Parathyroid adenoma (tissue), 2 donors: ENCODE data around the gene IFT43.

Experiments used
- H2AFZ ChIP-seq: fragments of 300-600 bp; sonication (generic); one replicate; pipeline ENCODE4 v1.7.0; 2017; ENCODE audit warnings: antibody characterized with exemption, mild to moderate bottlenecking
- H3K27ac ChIP-seq: fragments of 300-600 bp; sonication (generic); one replicate; pipeline ENCODE4 v1.7.0; 2017
- H3K27me3 ChIP-seq: fragments of 300-600 bp; sonication (generic); one replicate; pipeline ENCODE4 v1.7.0; 2017; ENCODE audit warnings: low read length; ENCODE audit not compliant: control insufficient read depth, insufficient read depth
- H3K36me3 ChIP-seq: fragments of 300-600 bp; sonication (generic); one replicate; pipeline ENCODE4 v1.7.0; 2017; ENCODE audit warnings: low read length; ENCODE audit not compliant: control insufficient read depth, insufficient read depth
- H3K4me1 ChIP-seq: fragments of 300-600 bp; sonication (generic); one replicate; pipeline ENCODE4 v1.7.0; 2017; ENCODE audit warnings: control low read depth
- H3K4me2 ChIP-seq: fragments of 300-600 bp; sonication (generic); one replicate; pipeline ENCODE4 v1.7.0; 2017; ENCODE audit warnings: low read length
- H3K4me3 ChIP-seq: fragments of 300-600 bp; sonication (generic); one replicate; pipeline ENCODE4 v1.7.0; 2017; ENCODE audit warnings: low read depth, low read length
- H3K79me2 ChIP-seq: fragments of 300-600 bp; sonication (generic); one replicate; pipeline ENCODE4 v1.7.0; 2017; ENCODE audit warnings: control low read depth
- H3K9ac ChIP-seq: fragments of 300-600 bp; sonication (generic); one replicate; pipeline ENCODE4 v1.7.0; 2017; ENCODE audit warnings: mild to moderate bottlenecking
- H3K9me3 ChIP-seq: fragments of 300-600 bp; sonication (generic); one replicate; pipeline ENCODE4 v1.7.0; 2017; ENCODE audit warnings: low read length; ENCODE audit not compliant: control insufficient read depth
- CTCF ChIP-seq: fragments of 300-600 bp; sonication (generic); IDR thresholded peaks from one replicate; pipeline ENCODE4 v1.7.0; 2017; ENCODE audit warnings: antibody characterized with exemption, mild to moderate bottlenecking
- donor health status: primary hyperparathyroidism.

IFT43 gene

DNA sequence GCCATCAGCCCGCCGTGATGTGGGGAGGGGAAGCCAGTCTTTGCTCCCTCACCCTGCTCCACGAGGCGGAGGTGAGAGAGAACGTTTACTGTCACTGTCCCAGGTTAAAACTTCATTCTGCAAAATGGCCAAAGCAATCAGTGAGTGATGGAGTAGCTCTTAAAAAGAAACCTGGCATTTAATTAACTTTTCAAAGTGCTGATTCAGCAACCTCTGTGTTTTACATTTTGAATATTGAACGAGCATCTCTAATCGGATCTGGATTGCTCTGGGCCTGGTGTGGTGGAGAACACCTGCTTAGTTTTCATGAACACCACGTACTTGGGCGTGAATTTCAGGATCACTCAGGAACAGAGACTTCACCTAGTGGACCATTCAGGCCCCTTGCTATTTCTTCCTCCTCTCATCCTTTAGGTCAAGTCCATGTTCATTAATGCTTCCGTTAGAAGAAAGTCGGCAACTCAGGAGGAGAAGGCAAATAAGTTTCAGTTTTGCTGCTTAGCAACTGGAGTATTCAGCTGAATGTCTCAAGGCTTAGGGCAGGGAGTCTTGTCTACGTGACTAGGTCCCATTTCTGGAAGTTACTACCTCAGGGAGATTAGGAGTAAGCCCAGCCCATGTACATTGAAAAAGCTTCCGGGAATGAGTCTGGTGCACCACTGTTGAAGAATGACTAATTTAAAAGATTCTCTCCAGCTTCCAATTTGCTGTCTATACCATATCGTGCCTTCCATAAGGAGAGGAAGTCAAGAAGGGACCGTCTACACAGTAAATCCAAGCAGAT lies 68.2 kb downstream of the IFT43 start:
- H3K9ac ChIP-seq = no peak overlapping the region
- no peak overlapping the region for H2AFZ ChIP-seq
- peaks cover 12% of the 10 kb centered on the region for H3K79me2 ChIP-seq
- H3K4me1 ChIP-seq = no peaks in the 10 kb centered on the region
- no peak for TF ChIP-seq CTCF
- H3K27ac ChIP-seq = no peak overlapping the region
- H3K36me3 ChIP-seq = no peaks in the 10 kb centered on the region
- H3K27me3 ChIP-seq = no peaks in the 10 kb centered on the region
- H3K4me3 ChIP-seq = no peak overlapping the region
- H3K9me3 ChIP-seq = no peaks in the 10 kb centered on the region
- H3K4me2 ChIP-seq = no peak overlapping the region

- no peak for TF ChIP-seq CTCF
Measured at GRCh38 chr14:76055330-76055729, 69.8 kb downstream of the IFT43 start.

GRCh38 chr14:76056128-76056527 lies 70.6 kb downstream of the IFT43 start:
- Histone ChIP-seq H3K4me2 (no peak overlapping the region), H3K9ac (no peak overlapping the region), H3K4me1 (no peaks in the 10 kb centered on the region), H3K27me3 (no peaks in the 10 kb centered on the region), H2AFZ (no peak overlapping the region), H3K79me2 (peaks cover 9% of the 10 kb centered on the region), H3K36me3 (no peaks in the 10 kb centered on the region), H3K4me3 (no peak overlapping the region), H3K9me3 (no peaks in the 10 kb centered on the region), H3K27ac (no peak overlapping the region)
- no peak for TF ChIP-seq CTCF

More at GRCh38 chr14:76055330-76055729, 69.8 kb downstream of the IFT43 start:
- Histone ChIP-seq H3K79me2 (peaks cover 12% of the 10 kb centered on the region), H3K36me3 (no peaks in the 10 kb centered on the region), H3K4me2 (no peak overlapping the region), H3K9me3 (no peaks in the 10 kb centered on the region), H3K27me3 (no peaks in the 10 kb centered on the region), H3K4me1 (no peaks in the 10 kb centered on the region), H3K4me3 (no peak overlapping the region), H3K9ac (no peak overlapping the region), H3K27ac (no peak overlapping the region), H2AFZ (no peak overlapping the region)

DNA sequence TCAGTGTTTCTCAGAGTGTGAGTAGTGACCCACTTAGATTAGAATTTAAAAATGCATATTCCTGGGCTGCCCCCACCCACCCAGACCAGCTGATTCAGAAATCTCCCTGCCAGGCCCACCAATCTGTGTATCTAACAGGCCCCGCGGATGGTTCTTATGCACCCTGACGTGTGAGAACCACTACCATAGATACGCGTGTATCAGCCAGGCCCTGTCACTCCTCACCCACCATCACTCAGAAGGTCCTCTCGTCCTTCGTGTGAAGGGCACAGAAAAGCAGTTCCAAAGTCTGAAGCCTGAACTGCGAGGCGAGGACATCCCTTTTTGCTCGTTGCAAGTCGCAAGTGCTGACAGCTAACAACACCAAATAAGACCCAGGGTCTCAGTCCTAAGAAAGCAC lies 72.4 kb downstream of the IFT43 start:
- H3K4me1 ChIP-seq = no peaks in the 10 kb centered on the region
- H2AFZ ChIP-seq = no peak overlapping the region
- no peak overlapping the region for H3K4me3 ChIP-seq
- no peaks in the 10 kb centered on the region for H3K9me3 ChIP-seq
- no peaks in the 10 kb centered on the region for H3K36me3 ChIP-seq
- no peak overlapping the region for H3K27ac ChIP-seq
- no peak overlapping the region for H3K4me2 ChIP-seq
- no peak for TF ChIP-seq CTCF
- H3K27me3 ChIP-seq = no peaks in the 10 kb centered on the region
- no peaks in the 10 kb centered on the region for H3K79me2 ChIP-seq
- H3K9ac ChIP-seq = no peak overlapping the region

- H3K4me1 ChIP-seq = no peaks in the 10 kb centered on the region
- H3K27me3 ChIP-seq = no peaks in the 10 kb centered on the region
- H3K79me2 ChIP-seq = no peaks in the 10 kb centered on the region
- no peak overlapping the region for H3K27ac ChIP-seq
- H3K4me3 ChIP-seq = no peak overlapping the region
- no peaks in the 10 kb centered on the region for H3K36me3 ChIP-seq
- TF ChIP-seq CTCF = no peak
- no peak overlapping the region for H2AFZ ChIP-seq
- no peak overlapping the region for H3K4me2 ChIP-seq
- no peak overlapping the region for H3K9ac ChIP-seq
- no peaks in the 10 kb centered on the region for H3K9me3 ChIP-seq
Measured at GRCh38 chr14:76063327-76063726, 77.8 kb downstream of the IFT43 start.
